ENCODE measurements around the gene CRB2. TPM values are rescaled to one million over a fixed set of nuclear protein-coding genes. Genes with fewer than 3 reads are reported as not detected.
"Not testable (repeated sequence)": the region's sequence is repeated elsewhere in the genome, so short reads cannot be mapped to it uniquely, and the experiment has no call there.

CRB2 gene
- total and polyA plus RNA-seq, 8 donors, result 0.02 to 0.08 TPM; not detected in 6

DNA sequence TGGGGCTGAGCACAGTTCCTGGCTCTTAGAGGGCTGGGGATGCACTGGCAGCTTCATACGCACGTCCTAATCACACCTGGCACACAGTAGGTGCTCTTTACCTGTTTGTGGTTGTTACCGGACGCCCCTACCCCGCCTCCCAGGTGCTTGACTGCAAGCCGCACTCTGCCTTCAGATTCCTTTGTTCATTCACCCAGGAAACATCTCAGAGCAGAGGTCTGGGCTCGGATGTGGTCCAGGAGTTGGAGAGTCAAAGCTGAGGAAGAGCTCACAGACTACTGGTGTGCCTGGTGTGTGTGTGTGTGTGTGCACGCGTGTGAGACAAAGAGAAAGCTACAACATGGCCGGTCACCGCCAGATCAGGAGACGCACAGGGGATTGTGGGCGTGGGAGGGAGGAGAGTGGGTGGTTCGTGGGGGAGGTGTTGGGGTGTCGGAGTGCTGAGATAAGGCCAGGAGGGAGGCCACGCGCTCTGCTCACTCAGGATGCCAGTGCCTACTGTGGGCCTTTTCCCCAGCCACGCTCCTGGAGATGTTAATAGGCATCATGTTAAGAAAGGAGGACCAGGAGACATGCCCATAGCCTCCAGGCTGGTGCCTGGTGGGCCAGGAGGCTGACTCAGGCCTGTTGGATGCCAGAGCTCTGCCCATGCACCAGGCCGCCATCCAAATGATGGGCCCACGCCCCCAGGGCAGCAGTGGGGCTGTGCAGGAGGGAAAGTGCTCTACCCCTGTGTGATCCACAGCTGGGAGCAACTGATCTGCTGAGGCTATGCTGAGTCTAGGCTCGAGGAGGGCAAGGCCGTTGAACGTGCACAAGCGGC lies 39.9 kb downstream of the CRB2 start:
- no peak for FAIRE-seq
- Histone ChIP-seq H3K27me3 (no peaks in the 10 kb centered on the region), H3K4me1 (no peaks in the 10 kb centered on the region), H3K36me3 (no peaks in the 10 kb centered on the region), H3K9me3 (no peaks in the 10 kb centered on the region), H3K27ac (no peak overlapping the region), H3K4me3 (no peak overlapping the region)
- no peak for ATAC-seq
- TF ChIP-seq, protein P1, sequence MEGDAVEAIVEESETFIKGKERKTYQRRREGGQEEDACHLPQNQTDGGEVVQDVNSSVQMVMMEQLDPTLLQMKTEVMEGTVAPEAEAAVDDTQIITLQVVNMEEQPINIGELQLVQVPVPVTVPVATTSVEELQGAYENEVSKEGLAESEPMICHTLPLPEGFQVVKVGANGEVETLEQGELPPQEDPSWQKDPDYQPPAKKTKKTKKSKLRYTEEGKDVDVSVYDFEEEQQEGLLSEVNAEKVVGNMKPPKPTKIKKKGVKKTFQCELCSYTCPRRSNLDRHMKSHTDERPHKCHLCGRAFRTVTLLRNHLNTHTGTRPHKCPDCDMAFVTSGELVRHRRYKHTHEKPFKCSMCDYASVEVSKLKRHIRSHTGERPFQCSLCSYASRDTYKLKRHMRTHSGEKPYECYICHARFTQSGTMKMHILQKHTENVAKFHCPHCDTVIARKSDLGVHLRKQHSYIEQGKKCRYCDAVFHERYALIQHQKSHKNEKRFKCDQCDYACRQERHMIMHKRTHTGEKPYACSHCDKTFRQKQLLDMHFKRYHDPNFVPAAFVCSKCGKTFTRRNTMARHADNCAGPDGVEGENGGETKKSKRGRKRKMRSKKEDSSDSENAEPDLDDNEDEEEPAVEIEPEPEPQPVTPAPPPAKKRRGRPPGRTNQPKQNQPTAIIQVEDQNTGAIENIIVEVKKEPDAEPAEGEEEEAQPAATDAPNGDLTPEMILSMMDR (IDR thresholded peaks at IDR 0.05), result no peak
- 90 to 94% methylated on average over 24 of the region's 24 CpGs for WGBS, 2 donors
- no peak for DNase-seq
- intact Hi-C loops (cut with DNase I), result no loop called here

- Histone ChIP-seq H3K27me3 (no peaks in the 10 kb centered on the region), H3K9me3 (no peaks in the 10 kb centered on the region), H3K4me1 (no peaks in the 10 kb centered on the region), H3K27ac (no peak overlapping the region), H3K4me3 (no peak overlapping the region), H3K36me3 (no peaks in the 10 kb centered on the region)
- WGBS, 2 donors, result 92 to 96% methylated on average over 4 of the region's 4 CpGs
- DNase-seq (no peak), ATAC-seq (no peak), FAIRE-seq (no peak)
- TF ChIP-seq, protein P1 (IDR thresholded peaks at IDR 0.05), result no peak
- intact Hi-C loops (cut with DNase I), result no loop called here
Measured at GRCh38 chr9:123397975-123398374, 42.0 kb downstream of the CRB2 start.

DNA sequence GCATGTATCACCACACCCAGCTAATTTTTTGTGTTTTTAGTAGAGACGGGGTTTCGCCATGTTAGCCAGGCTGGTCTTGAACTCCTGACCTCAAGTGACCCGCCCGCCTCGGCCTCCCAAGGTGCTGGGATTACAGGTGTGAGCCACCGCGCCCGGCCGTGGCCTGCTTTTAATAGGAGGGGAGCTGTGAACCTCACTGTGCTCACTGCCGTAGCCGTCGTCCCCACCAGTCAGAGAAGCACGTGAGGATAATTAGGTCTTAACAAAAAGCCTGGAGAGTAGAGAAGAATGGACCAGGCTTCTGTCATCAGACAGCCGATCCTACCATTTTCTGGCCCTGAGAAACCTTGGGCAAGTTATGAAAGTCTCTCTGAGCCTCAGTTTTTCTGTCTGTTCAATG lies 42.9 kb downstream of the CRB2 start:
- DNase-seq; H3K4me3 ChIP-seq; FAIRE-seq; H3K27ac ChIP-seq; H3K4me1 ChIP-seq; intact Hi-C loops (cut with DNase I); H3K36me3 ChIP-seq; H3K9me3 ChIP-seq; ATAC-seq; H3K27me3 ChIP-seq: not testable (repeated sequence)
- 96 to 99% methylated on average over 13 to 14 of the region's 14 CpGs for WGBS, 2 donors

GRCh38 chr9:123399803-123400378 lies 43.9 kb downstream of the CRB2 start:
- FAIRE-seq (no peak), DNase-seq (no peak), ATAC-seq (no peak)
- WGBS, 2 donors, result 73 to 81% methylated on average over 11 of the region's 11 CpGs
- Histone ChIP-seq H3K4me3 (no peak overlapping the region), H3K4me1 (no peaks in the 10 kb centered on the region), H3K36me3 (no peaks in the 10 kb centered on the region), H3K27ac (no peak overlapping the region), H3K27me3 (no peaks in the 10 kb centered on the region), H3K9me3 (no peaks in the 10 kb centered on the region)
- TF ChIP-seq, protein P1 (IDR thresholded peaks at IDR 0.05), result peak in 1 of 4 donors; percentile 15
- intact Hi-C loops (cut with DNase I), result no loop called here

DNA sequence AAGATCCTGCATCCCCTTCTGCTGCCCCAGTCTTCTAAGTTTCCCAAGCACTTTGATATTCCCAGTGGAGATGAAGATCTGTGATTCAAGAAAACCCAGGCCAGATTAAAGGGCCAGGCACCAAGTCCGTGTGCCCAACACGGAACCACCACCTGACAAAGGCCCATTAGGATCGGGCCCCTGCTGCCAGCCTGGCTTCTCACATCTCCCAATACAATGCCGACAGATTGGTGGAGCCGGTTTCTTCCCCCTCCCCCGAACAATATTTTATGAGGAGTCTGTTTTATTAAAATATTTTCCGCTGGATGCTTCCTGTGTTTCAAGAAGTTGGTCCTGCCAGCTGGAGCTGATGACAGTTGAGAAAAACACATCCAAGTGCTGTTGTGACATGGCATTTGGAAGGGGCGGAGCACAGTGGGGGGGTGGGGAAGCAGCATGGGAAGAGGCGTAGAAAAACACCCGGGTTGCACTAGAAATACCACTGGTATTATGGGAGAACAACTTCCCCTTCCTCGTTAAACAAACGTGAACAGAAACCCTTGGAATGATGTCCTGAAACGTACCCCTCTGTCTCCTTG lies 45.0 kb downstream of the CRB2 start:
- Histone ChIP-seq H3K9me3 (no peaks in the 10 kb centered on the region), H3K4me3 (no peak overlapping the region), H3K27me3 (no peaks in the 10 kb centered on the region), H3K27ac (no peak overlapping the region), H3K36me3 (no peaks in the 10 kb centered on the region), H3K4me1 (no peaks in the 10 kb centered on the region)
- TF ChIP-seq, protein P1 (IDR thresholded peaks at IDR 0.05), result no peak
- WGBS, 2 donors, result 88 to 92% methylated on average over 13 of the region's 13 CpGs
- intact Hi-C loops (cut with DNase I), result no loop called here
- DNase-seq (no peak), ATAC-seq (no peak), FAIRE-seq (no peak)
